Progenitor cell of endocrine pancreas (in vitro differentiated cells): ENCODE results near the gene TXNRD2. TPM values are rescaled to one million over a fixed set of nuclear protein-coding genes. Genes with fewer than 3 reads are reported as not detected.

ENCODE experiments used
- DNase-seq: peaks from one replicate; pipeline ENCODE4 v3.0.0; 2021; ENCODE audit warnings: low spot score; ENCODE audit not compliant: unreplicated experiment
- H3K27ac Mint-ChIP-seq: 2 replicates; pipeline ENCODE4 v1.8.0; 2021; ENCODE audit warnings: mild to moderate bottlenecking, moderate library complexity, mixed read lengths
- H3K27me3 Mint-ChIP-seq: 2 replicates; pipeline ENCODE4 v1.8.0; 2021; ENCODE audit warnings: mixed read lengths
- H3K36me3 Mint-ChIP-seq: 2 replicates; pipeline ENCODE4 v1.8.0; 2022; ENCODE audit warnings: mixed read lengths; ENCODE audit not compliant: insufficient read depth
- H3K4me1 Mint-ChIP-seq: 2 replicates; pipeline ENCODE4 v1.8.0; 2021; ENCODE audit warnings: low read depth, mixed read lengths
- H3K4me3 Mint-ChIP-seq: 2 replicates; pipeline ENCODE4 v1.8.0; 2021; ENCODE audit warnings: low read depth, mild to moderate bottlenecking, moderate library complexity, mixed read lengths
- H3K9me3 Mint-ChIP-seq: 2 replicates; pipeline ENCODE4 v1.8.0; 2021; ENCODE audit warnings: low read depth, mixed read lengths
- total RNA-seq: library from RNA; stranded (reverse); gene quantifications from 2 replicates; pipeline ENCODE4 v1.2.1, GENCODE V29; 2021
- TF ChIP-seq, protein P1 (sequence below): fragments of 200-600 bp; sonication (generic); IDR thresholded peaks from one replicate; pipeline ENCODE4 v1.5.0; 2021; ENCODE audit warnings: antibody characterized with exemption, mild to moderate bottlenecking; ENCODE audit not compliant: unreplicated experiment

TXNRD2 gene
- total RNA-seq, 1 donor from 2014 or later = 14.0 TPM

DNA sequence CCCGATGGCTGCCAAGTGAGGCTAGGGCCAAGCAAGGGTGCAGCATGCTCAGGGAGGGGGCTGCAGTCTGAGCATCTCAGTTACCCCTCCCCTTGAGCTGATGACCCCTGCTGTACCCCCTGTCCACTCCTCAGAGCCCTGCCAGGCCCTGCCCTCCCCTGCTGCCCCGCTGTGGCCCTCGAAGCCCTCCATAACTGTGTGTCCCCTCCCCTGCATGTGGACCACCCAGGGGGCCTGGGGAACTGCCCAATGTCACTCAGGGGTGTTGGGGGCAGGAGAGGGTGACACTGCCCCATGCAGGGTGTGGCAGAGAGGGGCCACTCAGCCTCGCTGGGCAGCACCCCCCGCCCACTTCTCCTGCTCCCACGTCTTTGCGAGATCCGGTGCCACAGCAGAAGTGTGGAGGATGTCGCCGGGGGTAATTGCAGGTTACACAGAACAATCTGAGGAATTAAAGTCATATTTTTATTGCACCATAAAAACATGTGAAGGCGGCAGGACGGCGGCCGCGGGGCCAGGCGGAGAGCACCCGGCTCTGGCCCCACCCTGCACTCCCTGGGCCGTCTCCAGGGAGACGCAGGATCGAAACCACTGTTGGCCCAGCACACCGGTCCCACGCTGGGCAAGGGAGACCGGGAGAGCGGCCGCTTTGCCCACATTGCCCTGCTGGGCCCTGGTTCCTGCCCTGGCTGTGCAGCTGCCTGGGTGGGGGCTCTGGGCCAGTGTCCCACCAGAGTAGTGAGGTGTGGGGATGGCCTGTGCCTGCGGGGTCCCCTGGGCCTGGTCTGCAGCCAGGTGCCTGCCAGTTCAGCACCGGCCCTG, 68.3 kb downstream of the TXNRD2 start:
- no peaks in the 10 kb centered on the region for H3K36me3 Mint-ChIP-seq
- no peaks in the 10 kb centered on the region for H3K27me3 Mint-ChIP-seq
- DNase-seq = no peak
- no peak overlapping the region for H3K27ac Mint-ChIP-seq
- H3K4me3 Mint-ChIP-seq = no peak overlapping the region
- no peaks in the 10 kb centered on the region for H3K9me3 Mint-ChIP-seq
- TF ChIP-seq, protein P1, sequence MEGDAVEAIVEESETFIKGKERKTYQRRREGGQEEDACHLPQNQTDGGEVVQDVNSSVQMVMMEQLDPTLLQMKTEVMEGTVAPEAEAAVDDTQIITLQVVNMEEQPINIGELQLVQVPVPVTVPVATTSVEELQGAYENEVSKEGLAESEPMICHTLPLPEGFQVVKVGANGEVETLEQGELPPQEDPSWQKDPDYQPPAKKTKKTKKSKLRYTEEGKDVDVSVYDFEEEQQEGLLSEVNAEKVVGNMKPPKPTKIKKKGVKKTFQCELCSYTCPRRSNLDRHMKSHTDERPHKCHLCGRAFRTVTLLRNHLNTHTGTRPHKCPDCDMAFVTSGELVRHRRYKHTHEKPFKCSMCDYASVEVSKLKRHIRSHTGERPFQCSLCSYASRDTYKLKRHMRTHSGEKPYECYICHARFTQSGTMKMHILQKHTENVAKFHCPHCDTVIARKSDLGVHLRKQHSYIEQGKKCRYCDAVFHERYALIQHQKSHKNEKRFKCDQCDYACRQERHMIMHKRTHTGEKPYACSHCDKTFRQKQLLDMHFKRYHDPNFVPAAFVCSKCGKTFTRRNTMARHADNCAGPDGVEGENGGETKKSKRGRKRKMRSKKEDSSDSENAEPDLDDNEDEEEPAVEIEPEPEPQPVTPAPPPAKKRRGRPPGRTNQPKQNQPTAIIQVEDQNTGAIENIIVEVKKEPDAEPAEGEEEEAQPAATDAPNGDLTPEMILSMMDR = no peak
- no peaks in the 10 kb centered on the region for H3K4me1 Mint-ChIP-seq

DNA sequence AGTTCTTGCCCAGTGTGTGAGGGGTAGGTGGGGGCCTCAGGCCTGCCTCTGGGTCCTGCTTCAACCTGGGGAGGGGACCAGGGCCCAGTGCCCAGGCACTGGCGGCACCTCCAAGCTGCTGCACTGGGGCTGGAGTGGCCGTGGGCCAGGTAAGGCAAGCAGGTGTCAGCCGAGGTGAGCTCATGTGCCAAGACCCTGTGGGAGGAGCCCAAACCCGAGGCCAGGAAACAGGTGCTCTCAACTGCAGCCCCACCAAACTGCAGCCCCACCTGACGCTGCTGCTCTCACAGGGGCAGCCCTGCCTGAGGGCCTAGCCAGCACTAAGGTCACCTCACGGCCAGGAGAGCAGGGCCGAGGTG, 68.9 kb downstream of the TXNRD2 start:
- no peaks in the 10 kb centered on the region for H3K27me3 Mint-ChIP-seq
- no peak overlapping the region for H3K4me3 Mint-ChIP-seq
- no peak for DNase-seq
- TF ChIP-seq, protein P1 = no peak
- no peaks in the 10 kb centered on the region for H3K4me1 Mint-ChIP-seq
- H3K27ac Mint-ChIP-seq = no peak overlapping the region
- no peaks in the 10 kb centered on the region for H3K9me3 Mint-ChIP-seq
- no peaks in the 10 kb centered on the region for H3K36me3 Mint-ChIP-seq

DNA sequence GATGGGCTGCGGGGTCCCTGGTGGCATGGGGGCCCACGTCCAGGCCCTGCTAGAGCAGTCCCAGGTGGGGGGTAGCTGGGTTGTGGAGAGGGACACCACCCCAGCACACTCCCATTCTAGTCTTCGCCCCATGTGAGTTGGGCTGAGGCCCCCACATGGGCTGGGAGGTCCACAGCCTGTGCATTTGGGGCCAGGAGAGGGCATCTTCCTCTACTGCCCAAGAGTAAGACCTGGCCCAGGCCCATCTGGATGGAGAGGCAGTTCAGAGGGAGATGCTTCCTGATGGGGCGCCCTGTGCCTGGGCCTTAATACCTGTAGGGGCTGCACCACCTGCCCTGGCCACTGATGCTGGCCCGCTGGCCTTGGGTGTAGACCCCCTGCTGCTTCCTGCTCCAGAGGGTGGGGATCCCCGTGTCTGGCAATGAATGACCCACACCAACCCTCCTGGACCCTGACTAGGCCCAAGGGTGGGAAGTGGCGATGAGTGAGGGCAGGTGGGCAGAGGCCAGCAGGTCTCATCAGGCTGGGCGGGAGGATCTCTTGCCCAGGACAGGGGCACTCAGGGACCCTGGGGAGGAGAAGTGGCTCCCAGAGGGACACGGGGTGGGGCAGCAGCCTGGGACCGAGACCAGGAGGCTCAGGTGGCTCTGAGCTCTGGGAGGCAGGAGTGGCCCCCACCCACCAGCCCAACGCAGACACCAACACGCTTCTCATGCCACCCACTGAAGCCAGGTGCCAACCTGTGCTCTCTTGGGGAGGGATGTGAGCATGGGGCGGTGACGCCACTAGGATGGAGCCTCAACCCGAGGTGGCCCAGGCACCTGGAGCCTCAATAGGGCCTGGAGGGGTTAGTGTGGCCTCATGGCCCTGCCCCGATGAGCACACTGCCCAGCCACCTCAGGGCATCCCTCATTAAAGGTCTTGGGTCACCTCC, 69.5 kb downstream of the TXNRD2 start:
- H3K9me3 Mint-ChIP-seq = no peaks in the 10 kb centered on the region
- H3K27me3 Mint-ChIP-seq = no peaks in the 10 kb centered on the region
- H3K4me1 Mint-ChIP-seq = no peaks in the 10 kb centered on the region
- DNase-seq = no peak
- no peaks in the 10 kb centered on the region for H3K36me3 Mint-ChIP-seq
- no peak overlapping the region for H3K4me3 Mint-ChIP-seq
- TF ChIP-seq, protein P1 = no peak
- H3K27ac Mint-ChIP-seq = no peak overlapping the region

DNA sequence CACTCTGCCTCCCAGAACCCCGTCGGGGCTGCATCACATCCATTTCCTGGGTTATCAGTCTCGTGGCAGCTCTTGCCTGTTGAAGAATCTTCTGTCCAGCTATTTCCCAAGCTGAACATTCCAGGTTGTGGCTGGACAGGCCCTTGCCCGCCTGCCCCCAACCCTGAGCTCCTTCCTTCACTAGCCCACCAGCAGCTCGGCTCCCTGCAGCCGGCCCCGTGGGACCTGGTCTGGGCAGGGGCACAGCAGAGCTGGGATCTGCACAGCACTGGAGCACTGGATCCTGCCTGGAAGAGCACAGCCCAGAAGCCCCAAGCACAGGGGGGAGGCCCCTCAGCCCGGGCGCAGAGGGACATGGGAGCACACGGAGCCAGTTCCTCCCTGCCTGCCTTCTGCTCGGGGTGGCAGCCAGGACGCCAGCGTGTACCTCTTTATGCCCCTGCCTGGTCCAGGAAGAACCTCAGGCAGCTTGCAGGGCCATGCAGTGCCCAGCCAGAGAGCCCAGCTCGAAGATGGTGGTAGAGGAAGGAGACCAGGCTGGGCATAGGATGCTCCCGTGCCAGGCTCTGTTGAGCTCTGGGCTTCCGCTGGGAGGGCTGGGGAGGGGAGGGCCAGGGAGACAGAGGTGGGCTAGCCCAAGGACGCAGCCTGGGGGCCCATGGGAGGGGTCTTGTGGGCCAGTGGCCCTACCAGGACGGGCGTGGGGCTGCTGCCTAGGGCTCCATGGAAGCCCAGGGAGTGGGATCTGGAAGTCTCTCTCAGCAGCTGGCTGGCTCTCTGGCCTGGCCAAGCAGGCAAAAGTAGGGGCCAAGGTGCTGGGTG, 70.4 kb downstream of the TXNRD2 start:
- Mint-ChIP-seq H3K27ac (no peak overlapping the region), H3K9me3 (no peaks in the 10 kb centered on the region), H3K4me1 (no peaks in the 10 kb centered on the region), H3K4me3 (no peak overlapping the region), H3K27me3 (no peaks in the 10 kb centered on the region), H3K36me3 (no peaks in the 10 kb centered on the region)
- TF ChIP-seq, protein P1 = no peak
- no peak for DNase-seq
